Stimulated activated CD4-positive, alpha-beta T cell treated with anti-CD3 and anti-CD28 coated beads, Interleukin-2, amount 100 ng/mL, for 24 hours (primary cell): ENCODE measurements around the gene IQSEC1.
A peak's percentile ranks its signal among the peaks of the same experiment; 100 is the strongest.

Source experiments
- DNase-seq, 2 donors: peaks; one replicate each; pipeline ENCODE4 v3.0.0-alpha.2; 2020

The IQSEC1 gene

DNA sequence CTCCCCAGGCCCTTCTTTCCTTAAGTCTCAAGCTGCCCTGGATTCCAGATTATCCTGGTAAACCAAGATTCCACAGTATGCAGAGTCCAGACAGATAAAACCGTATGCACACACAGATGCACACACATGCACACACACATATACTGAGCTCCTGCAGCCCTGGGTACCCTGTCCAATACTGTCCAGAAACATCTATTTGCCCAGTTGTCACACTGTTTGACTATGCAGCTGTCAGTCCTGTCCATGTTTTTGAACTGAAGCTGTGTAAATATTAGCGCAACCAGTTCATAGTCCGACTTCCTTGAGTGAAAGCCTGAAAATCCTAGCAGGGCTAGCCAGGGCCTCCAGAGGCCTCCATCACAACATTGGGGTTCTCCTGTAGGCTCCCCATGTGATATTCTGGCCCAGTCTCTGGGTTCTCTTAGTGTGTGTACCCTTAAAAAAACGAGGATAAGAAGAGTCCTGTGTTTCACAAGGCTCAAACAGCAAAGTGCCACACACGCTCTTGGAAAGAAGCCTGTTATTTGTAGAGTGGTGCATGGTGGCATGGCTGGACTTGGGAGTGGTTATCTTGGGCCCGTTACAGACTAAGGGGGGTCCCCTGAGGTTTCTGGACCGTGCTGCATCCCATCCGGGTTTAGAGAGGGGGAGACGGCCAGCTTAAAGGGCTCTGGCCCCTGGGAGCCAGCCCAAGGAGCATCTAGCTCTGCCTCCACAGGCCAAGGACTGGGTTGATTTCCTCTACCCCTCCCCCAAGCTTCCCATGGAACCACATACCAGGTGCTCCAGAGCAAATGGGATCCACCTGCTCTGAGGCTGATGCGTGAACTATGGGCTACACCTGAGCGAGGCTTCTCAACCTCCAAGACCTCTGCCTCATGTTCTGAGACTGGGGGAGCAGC lies 108.3 kb downstream of the IQSEC1 start:
- DNase-seq, result no peak

DNA sequence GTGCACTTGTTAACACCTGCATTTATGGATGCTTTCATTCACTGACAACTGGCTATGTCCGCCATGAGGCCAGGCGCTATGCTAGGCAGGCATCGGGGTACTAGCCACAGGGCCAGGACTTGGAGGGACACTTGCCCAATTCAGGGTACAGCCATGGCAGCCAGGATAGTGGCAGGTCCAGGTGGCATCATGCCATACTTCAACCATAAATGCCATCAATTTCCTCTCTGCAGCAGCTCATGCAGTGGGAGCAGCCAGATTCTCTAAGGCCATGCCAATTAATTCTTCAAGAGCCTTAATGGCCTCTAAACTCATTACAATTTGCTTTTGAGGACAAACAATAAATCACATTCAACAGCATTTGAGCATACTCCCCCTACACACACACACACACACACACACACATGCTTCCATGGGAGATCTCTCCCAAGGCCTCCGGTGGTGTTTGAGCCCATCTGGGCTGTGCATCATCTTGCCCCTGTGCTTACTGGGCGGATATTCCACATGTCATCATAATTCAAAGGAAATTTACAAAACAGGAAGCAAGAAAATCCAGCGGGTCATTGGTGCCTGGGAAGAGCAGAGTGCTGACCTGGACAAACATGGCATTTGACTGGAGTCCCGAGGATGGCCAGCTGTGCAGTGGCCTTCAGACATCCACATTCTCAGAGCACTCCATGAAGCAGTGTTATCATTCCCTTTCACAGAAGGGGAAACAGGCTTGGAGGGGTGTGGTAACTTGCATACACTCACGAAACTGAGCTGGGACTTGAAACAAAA lies 109.1 kb downstream of the IQSEC1 start:
- DNase-seq, result no peak

DNA sequence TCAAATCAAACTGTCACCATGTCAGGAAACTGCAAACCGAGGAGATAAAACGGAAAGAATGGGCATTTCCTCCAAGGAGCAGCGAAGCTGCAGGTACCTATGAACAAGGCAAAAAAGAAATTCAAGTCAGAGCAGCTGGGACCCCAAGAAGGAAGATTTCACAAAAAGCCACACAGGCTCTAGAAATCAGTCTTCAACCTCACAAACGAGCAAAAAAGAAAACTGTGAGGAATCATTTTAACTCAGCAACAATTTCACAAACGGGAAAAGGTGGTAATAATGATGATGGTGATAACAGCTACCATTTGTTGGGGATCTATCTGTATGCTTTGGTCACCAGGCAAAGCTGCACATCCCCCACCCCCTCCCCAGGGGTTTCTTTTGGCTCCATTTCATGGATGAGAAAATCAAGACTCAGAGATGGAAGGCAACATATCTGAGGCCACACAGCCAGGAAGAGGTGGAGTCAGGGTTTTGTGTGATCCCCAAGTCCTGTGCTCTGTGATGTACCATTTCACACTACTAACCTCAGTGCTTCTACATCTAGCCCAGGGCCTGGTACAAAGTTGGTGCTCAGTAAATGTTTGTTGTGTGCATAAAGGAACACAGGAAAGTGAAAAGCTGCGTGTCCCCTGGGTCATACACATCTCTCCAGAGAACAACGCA lies 109.9 kb downstream of the IQSEC1 start:
- peak in 1 of 2 donors; percentile 30 for DNase-seq

DNA sequence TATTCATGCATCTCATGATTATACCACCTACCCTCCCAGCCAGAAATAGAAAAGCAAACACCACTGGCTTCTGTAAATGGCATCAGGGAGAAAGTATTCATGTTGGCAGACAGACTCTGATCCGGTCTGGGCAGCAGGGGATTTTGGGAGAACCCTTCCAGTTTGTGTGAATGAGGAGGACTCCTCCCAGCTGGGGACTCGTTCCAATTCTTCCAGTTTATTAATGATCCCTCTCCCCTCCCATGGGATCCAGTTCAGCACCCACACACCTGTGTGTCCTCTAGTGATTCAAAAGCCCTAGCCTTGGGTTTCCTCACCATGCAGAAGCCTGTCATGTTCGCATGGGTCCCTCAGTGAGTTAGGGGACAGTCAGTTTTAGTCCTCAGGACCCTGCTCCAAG lies 110.9 kb downstream of the IQSEC1 start:
- DNase-seq, result no peak

DNA sequence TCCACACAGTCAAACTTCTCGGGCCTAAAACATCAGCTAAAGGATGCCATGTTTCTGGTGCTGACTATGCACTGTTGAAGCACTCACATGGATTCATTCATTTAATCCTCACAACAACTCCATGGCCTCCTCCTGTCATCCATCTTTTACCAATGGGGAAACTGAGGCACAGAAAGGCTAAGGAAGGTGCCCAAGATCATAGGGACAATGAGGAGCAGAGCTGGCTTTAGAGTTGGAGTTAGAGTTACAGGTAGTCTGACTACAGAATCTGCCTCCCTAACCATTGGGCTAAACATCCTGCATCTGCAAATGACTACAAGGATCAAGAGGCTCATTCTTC lies 111.6 kb downstream of the IQSEC1 start:
- DNase-seq, result no peak

DNA sequence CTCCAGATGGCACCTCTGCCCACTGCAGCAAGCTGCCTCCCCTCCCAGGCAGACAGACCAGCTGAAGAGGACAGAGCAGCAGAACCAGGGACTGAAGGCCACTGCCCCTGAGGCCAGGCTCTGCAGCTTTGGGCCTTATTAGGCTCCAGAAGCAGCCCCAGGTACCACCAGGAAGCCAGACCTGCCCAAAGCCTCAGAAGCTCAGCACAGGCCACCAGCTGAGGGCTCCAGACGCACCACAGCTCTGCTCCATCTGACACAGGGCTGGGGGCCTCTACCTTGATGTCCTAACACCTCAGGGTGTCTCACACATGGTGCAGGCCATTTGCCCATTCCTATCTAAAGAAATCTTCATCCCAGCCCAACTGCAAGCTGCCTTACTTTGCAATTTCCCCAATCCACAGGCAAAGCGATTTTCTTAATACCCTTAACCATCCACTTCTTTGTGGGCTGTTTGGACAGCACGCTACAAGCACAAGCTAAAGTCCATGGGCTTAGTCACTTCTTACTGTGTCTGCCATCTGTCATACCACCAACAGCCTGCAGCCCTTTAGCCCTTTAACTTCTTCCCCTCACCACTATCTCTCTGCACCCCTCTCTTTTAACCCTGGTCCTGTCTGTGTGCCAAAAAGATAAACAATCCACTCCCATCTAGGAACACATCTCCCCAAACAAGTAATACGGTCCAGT lies 112.1 kb downstream of the IQSEC1 start:
- no peak for DNase-seq

DNA sequence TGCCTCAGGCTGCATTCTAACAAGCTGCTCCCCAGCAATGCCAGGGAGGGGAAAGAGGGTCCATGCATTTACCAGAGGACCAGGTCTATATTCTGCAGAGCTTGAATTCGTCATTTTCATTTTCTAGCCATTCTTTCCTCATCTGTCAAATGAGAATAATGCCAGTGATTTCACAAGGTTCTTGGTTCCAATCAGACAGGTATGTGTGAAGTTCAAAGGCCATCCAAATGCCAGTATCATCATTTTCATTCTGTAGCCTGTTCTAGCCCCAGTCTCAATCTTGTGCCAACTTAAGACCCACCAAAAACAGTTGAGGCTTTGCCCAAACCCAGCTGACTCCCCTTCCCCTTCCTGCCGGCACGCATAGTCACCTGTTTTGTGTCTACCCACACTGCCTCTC lies 112.7 kb downstream of the IQSEC1 start:
- no peak for DNase-seq

DNA sequence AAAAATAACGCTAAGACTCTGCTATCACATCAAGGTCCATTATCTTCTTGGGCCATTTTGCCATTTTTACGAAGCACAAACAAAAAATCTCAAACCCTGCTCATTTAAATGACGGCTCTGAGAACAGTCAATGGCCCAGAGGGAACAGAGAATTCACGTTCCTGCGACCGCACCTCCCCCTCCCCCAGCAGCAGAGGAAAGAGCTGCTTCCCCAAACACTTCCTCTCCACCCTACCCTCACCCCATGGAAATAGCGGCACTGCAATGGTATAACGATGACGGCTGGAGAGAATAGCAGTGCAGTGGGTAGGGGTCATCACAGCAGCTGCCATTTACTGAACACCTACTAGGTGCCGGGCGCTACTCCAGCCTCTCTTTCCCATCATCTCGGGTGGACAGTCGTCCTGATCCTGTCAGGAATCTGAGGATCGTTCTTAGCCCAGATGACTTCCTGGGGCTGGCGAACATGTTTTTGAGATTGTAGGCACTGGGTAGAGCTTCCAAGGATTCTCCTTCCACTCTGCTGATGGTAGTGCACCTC lies 113.3 kb downstream of the IQSEC1 start:
- DNase-seq, result no peak

DNA sequence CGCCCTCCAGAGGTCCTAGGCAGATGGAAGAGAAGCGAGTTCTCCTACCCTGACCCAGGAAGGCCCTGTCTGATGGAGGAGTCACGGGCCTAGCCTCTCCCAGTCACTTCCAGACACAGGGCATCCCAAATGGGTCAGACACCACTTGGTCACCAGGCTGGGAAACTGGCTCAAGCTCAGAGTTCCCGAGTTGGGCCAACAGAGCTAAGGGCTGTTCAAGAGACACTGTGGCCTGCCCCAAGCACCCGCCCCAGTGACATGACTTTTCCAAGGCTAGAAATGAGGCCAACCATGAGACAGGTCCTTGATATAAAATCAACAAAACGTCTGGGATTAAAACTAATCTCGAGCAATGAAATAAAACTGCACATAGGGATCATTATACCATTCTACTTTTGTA lies 113.8 kb downstream of the IQSEC1 start:
- DNase-seq, result no peak

DNA sequence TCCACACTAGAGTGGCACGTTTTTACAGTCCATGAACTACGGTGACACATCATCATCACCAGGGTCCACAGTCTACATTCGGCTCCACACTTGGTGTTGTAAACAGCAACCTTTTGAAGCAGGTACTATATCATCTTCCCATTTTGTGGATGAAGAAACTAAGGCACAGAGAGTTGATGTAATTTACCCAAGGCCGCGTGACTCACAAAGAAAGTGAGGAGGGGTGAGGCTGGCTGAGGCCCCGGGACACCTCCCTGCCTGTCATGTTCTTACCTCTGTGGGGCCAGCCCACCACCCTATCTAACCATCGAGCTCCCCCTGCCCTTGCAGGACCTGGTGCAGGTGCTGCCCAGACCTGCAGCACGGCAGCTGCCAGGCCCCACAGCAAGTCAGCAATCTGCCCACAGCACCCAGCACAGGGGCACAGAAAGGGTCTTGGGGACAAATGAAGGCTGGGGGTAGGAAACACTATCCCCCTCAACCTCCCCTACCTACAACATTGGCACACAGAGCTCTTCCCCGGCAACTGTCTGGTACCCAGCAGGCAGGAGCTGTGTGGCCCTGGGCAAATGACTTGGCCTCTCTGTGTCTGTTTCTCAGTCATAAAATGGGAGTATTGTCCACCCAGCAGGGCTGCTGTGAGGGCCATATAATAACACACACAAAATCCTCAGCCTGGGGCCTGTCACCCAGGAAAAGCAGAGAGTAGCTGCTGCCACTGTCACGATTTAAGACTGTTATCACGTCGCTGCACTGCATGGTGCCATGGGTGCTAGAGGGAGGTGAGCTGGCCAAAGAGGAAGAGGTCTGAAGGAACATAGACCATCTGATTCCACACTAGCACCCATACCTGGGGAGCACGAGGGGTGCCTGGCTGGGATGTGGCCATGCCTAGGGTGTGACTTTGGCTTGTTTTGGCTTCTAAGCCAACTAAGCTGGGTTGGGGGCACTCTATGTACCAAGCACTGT lies 115.1 kb downstream of the IQSEC1 start:
- DNase-seq, result no peak

DNA sequence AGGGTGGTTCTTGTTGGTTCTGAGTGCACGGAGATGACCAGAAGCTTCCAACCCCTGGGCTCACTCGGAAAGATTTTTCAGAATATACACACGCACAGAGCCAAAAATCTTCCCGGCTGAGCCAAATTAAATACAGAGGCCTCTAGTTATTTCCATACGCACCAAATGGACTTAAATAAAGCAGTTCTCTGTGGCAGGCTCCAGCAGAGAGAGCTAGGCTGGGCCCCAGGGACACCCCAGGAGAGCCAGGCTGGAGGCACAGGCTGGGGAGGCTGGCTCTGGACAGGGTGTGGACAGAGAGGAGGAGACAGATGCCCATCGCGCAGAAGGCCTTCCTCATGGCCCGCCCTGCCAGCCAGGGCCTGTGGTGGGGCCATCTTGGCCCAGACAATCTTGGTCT lies 115.9 kb downstream of the IQSEC1 start:
- no peak for DNase-seq

DNA sequence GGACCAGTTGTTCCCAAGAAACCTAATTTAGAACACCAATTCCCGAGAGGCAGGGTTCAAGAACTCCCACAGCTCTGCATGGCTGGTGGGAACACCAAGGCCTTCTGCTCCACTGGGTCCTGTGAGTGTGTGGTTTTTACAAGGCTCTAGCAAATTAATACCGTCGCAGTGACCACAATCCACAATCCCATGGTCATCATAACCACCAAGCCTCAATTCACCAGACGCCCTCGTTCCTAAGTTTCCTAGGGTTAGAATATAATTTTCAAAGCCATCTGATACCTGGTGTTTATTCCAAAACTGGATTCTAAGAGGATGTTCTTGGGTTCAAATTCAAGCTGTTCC lies 116.9 kb downstream of the IQSEC1 start:
- no peak for DNase-seq

DNA sequence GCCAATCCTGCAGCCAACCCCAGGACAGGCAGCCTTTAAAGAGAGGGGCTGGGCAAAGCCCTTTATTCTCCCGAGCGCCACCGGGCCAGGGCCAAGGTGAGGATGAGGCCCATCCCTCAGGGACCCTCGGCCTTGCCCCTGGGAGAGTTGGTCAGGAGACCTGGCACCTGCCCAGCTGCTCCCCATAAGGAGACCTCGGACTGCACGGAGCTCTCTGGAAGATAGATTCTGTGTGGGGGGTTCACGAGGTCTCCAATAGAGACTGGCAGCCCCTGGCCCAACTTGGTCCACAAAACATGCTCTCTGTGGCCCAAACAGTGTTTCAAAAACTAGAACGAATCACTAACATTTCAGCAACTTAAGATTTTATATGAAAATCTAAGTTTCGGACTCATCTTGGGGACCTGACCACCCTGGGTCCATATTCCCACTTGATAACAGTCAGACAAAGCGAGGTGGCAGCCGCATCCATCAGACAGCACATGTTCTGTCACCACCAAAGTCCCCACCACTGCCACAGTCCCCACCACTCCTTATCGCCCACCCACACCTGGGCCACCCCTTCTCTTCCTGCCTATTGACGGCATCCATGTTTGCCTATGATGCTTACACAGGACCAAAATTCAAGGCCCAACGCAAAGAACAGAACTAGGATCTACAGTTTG lies 117.4 kb downstream of the IQSEC1 start:
- no peak for DNase-seq

DNA sequence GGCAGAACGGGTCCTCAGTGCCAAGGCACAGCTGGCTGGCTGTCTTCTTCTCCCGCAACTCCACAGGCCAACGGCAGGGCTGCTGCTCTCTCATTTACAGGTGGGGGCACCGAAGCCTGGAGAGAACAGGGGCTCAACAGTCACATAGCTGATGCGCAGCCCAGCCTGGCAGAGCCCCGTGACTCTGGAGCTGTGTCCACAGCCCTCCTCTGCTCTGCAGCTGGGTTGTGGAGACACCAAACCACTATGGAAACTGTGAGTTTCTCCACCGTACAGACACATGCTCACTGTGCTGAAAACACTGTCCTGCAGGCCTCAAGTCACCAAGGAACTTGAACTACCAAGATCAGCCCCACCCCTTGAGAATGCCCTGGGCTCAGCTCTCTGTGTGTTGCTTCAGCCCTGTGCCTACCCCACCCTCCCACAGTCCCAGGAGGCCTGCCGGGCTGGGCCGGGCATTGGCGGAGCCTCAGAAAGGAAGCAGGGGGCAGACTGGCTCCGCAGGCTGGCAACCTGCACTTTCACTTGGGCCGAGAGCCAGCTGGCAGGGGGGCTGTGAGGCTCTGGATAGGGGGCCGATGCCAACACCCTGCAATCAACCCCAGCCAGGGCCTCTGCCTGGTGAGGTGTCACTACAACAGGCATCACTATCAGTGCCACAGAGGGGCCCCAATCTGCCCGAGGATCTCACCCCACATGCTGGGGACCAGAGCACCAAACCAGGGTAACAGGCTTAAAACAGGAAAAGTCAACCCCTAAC lies 118.2 kb downstream of the IQSEC1 start:
- DNase-seq, result peak; percentile 25 to 36

DNA sequence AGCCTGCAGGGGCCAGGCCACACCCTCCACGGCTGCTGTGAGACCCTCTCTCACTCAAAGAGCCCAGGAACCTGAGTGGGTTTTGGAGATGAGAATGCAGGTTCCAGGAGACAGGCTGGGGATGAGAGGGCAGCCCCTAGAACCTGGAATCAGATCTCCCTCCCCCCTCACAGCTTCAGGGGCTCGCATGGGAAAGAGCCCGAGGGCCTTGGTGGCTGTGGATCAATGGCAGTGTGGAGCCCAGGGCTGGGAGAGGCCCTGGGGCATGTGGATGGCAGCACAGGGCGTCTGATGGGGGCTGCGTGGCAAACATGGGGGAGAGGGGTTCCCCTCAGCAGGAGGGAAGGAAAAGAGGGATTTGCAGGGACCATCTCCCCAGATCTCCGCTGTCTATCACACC lies 119.0 kb downstream of the IQSEC1 start:
- no peak for DNase-seq

DNA sequence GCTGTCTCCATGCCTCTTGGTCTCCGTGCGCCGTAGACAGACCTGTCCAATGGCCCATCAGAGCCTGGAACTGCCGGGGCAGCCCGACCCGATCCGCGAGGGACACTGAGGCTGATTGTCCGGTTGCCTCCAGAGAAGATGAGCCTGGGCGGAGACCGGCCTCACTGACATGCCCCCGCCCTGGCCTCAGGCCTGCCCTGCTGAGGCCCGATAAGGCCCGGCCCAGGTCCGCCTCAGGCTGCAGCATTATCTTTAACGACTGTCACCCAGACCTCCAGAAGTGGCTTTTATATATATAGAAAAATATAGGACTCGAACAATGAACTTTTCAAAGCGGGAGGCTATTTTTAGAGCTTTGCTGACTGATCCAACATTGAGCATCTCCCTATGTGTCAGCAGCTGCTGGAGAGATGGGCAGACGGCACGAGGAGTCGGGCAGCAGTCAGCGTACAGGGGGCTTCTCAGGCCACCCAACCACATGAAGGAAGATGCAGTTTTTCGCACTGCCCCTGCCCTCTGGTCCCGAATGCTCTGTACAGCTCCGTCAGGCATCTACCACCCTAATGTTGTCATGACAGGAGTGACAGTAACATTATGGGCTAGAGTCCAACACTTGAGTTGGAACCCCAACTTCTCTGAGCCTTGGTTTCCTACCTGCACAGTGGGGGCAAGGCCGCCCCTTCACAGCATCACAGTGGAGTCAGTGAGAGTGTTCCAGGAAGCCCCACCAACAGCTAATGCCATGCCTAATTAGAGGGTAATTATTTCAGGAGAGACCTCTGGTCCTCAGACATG lies 119.8 kb downstream of the IQSEC1 start:
- DNase-seq, result no peak

DNA sequence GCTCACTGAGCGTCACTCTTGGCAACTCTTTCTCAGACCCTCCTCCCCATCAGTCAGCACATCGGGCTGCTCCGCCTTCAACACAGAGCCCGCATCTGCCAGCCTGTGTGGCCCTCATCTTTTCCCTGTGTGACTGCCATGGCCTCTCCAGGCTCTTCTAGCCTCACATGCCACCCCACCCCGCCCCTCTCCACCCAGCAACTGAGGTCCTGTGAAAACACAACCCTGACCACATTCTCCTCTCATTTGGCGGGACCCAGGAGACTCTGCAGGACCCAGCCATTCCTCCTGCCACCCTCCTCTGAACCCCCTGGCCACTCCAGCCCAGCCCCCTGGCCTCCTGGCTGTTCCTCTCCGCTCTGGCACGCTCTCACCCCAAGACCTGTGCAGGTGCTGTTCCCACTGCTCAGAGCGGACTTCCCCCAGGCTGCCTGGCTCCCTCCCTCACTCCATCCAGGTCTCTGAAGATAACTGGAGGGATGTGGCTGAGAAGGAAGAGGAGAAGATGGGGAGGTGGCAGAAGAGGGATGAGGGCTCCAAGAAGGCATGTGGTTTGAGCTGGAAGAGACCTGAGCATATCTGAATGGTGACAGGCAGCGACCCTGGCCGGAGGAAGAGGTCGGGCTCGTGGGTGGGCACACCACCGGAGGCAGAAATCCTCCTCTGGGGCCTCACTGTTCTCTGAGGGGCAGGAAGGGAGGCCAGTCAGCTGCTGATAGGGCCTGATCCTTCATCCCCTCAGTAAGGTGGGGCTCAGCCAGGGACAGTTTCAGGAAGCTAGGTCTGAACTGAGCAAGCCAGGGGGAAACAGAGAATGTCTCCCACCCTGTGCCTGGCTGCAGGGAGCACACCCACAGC lies 120.7 kb downstream of the IQSEC1 start:
- DNase-seq, result no peak
